Prostate gland (tissue), 2 donors: Measurements from ENCODE around the gene CNKSR3.

Experiments
- CTCF ChIP-seq, 4 experiments: fragments of 200-600 bp in 2 of 4; fragments of 450-650 bp in 2 of 4; sonication (generic) in 2 of 4; IDR thresholded peaks; 1 replicate in 3 of 4; 2 replicates in 1 of 4; pipeline ENCODE4 v1.5.1; 2016 to 2019; ENCODE audit warnings: antibody characterized with exemption in 4 of 4, mild to moderate bottlenecking in 2 of 4, moderate library complexity in 2 of 4
- POLR2A ChIP-seq: fragments of 450-650 bp; IDR thresholded peaks from one replicate; pipeline ENCODE4 v1.6.1; 2016; ENCODE audit warnings: antibody characterized with exemption, mild to moderate bottlenecking
- POLR2AphosphoS5 ChIP-seq: sonication (generic); formaldehyde crosslinking; IDR thresholded peaks from one replicate; pipeline ENCODE4 v1.6.1; 2017; ENCODE audit warnings: antibody characterized with exemption

DNA sequence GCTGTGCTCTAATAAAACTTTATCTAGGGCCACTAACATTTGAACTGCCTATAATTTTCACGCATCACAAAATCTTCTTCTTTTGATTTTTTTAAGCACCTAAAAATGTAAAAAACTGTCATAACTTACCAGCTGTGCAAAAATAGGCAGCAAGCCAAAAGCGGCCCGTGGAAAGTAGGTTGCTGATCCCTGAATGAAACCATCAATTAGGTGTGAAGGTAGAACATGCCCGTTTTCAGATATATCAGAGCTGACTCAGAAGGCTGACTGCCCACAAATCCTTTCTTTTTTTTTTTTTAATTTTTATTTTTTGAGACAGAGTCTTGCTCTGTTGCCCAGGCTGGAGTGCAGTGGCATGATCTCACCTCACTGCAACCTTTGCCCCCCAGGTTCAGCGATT lies 149.0 kb downstream of the CNKSR3 start:
- TF ChIP-seq POLR2AphosphoS5 (no peak), CTCF (IDR thresholded peaks at IDR 0.05) (no peak), POLR2A (no peak)
